HEK293T (cell line): ENCODE measurements around the gene TP53BP1.

Experiments used
- CTCF ChIA-PET: fragments of 350-600 bp; formaldehyde crosslinking; extraction: SDS; loops from one replicate; lab custom pipeline; 2021; ENCODE audit warnings: antibody characterized with exemption, inconsistent platforms; lab: Yijun Ruan, JAX
- POLR2A ChIA-PET: fragments of 350-600 bp; formaldehyde crosslinking; extraction: SDS; loops from one replicate; lab custom pipeline; 2020; ENCODE audit warnings: antibody characterized with exemption, inconsistent platforms; lab: Yijun Ruan, JAX
- DNase-seq: peaks from one replicate; pipeline ENCODE4 v3.0.0; 2012; ENCODE audit warnings: mixed read lengths; ENCODE audit errors: extremely low spot score
- ARNT ChIP-seq: fragments of 450-650 bp; IDR thresholded peaks from 2 replicates; pipeline ENCODE4 v1.6.1; 2017; ENCODE audit warnings: mild to moderate bottlenecking
- BHLHE40 ChIP-seq: fragments of 450-650 bp; IDR thresholded peaks from 2 replicates; pipeline ENCODE4 v1.6.1; 2016; ENCODE audit warnings: mild to moderate bottlenecking, moderate library complexity, borderline replicate concordance
- CTBP1 ChIP-seq: fragments of 450-650 bp; IDR thresholded peaks from 2 replicates; pipeline ENCODE4 v1.6.1; 2016; ENCODE audit warnings: borderline replicate concordance
- ELF4 ChIP-seq: fragments of 450-650 bp; IDR thresholded peaks from 2 replicates; pipeline ENCODE4 v1.6.1; 2017; ENCODE audit warnings: antibody characterized with exemption
- FOXA1 ChIP-seq: fragments of 450-650 bp; IDR thresholded peaks from 2 replicates; pipeline ENCODE4 v1.6.1; 2016; ENCODE audit warnings: mild to moderate bottlenecking
- FOXK2 ChIP-seq: fragments of 450-650 bp; IDR thresholded peaks from 2 replicates; pipeline ENCODE4 v1.6.1; 2016; ENCODE audit warnings: mild to moderate bottlenecking
- FOXM1 ChIP-seq: fragments of 450-650 bp; IDR thresholded peaks from 2 replicates; pipeline ENCODE4 v1.6.1; 2017; ENCODE audit warnings: mild to moderate bottlenecking, borderline replicate concordance
- HDGF ChIP-seq: fragments of 450-650 bp; IDR thresholded peaks from 2 replicates; pipeline ENCODE4 v1.6.1; 2017; ENCODE audit warnings: antibody characterized with exemption, borderline replicate concordance
- L3MBTL2 ChIP-seq: fragments of 450-650 bp; conservative IDR thresholded peaks from 2 replicates; pipeline ENCODE4 v1.6.1; 2016; ENCODE audit warnings: mild to moderate bottlenecking
- LEF1 ChIP-seq: fragments of 450-650 bp; IDR thresholded peaks from 2 replicates; pipeline ENCODE4 v1.6.1; 2017; ENCODE audit warnings: mild to moderate bottlenecking, borderline replicate concordance
- NFRKB ChIP-seq: fragments of 450-650 bp; IDR thresholded peaks from 2 replicates; pipeline ENCODE4 v1.6.1; 2016; ENCODE audit warnings: mild to moderate bottlenecking, moderate library complexity
- SP1 ChIP-seq: fragments of 450-650 bp; IDR thresholded peaks from 2 replicates; pipeline ENCODE4 v1.6.1; 2017
- SUZ12 ChIP-seq: fragments of 450-650 bp; IDR thresholded peaks from 2 replicates; pipeline ENCODE4 v1.6.1; 2016; ENCODE audit warnings: mild to moderate bottlenecking
- TARDBP ChIP-seq: fragments of 450-650 bp; IDR thresholded peaks from 2 replicates; pipeline ENCODE4 v1.6.1; 2016
- ZNF384 ChIP-seq: fragments of 450-650 bp; IDR thresholded peaks from 2 replicates; pipeline ENCODE4 v1.6.1; 2016
- TF ChIP-seq, protein P1 (sequence below): fragments of 450-650 bp; IDR thresholded peaks from 2 replicates; pipeline ENCODE4 v1.6.1; 2016

The TP53BP1 gene

GRCh38 chr15:43518197-43518761 is 25.3 kb upstream of the TP53BP1 start:
- ChIA-PET POLR2A (interaction anchor here (1.3 kb wide), 1 partner anchor 10 kb away, joined by 3 read pairs; no protein-coding TSS in a partner anchor), CTCF (no interaction called here)
- no peak for DNase-seq
- no peak for TF ChIP-seq L3MBTL2
- TF ChIP-seq CTBP1 = no peak
- TF ChIP-seq SUZ12 = no peak

- no peak for TF ChIP-seq FOXM1
- no peak for TF ChIP-seq BHLHE40
- no peak for TF ChIP-seq CTBP1
- TF ChIP-seq SUZ12 = no peak
- no peak for TF ChIP-seq L3MBTL2
- no peak for TF ChIP-seq SP1
- TF ChIP-seq HDGF = no peak
- TF ChIP-seq FOXA1 = no peak
- TF ChIP-seq LEF1 = no peak
- TF ChIP-seq TARDBP = no peak
- TF ChIP-seq ARNT = no peak
- TF ChIP-seq ELF4 = no peak
- no peak for TF ChIP-seq NFRKB
- TF ChIP-seq FOXK2 = no peak
- TF ChIP-seq, protein P1, sequence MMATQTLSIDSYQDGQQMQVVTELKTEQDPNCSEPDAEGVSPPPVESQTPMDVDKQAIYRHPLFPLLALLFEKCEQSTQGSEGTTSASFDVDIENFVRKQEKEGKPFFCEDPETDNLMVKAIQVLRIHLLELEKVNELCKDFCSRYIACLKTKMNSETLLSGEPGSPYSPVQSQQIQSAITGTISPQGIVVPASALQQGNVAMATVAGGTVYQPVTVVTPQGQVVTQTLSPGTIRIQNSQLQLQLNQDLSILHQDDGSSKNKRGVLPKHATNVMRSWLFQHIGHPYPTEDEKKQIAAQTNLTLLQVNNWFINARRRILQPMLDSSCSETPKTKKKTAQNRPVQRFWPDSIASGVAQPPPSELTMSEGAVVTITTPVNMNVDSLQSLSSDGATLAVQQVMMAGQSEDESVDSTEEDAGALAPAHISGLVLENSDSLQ = no peak
- ChIA-PET POLR2A (interaction anchor here (0.8 to 1.3 kb wide), 2 partner anchors 11 to 25 kb away, joined by 3 read pairs; no protein-coding TSS in a partner anchor), CTCF (no interaction called here)
- peak; percentile 46 for DNase-seq
Measured at GRCh38 chr15:43517354-43518196, 24.6 kb upstream of the TP53BP1 start, which contains the start of gene MAP1A. Gene MAP1A, plus strand, starts transcription at chr15:43517608. Its CDS starts 3,866 bp downstream, at chr15:43521474.

GRCh38 chr15:43516801-43517353 is 23.9 kb upstream of the TP53BP1 start:
- CTCF ChIA-PET = no interaction called here
- POLR2A ChIA-PET = interaction anchor here (0.8 kb wide), 1 partner anchor 25 kb away, joined by 3 read pairs; no protein-coding TSS in a partner anchor
- no peak for TF ChIP-seq FOXK2
- TF ChIP-seq HDGF = no peak
- TF ChIP-seq FOXM1 = no peak
- TF ChIP-seq ELF4 = no peak
- no peak for TF ChIP-seq LEF1
- no peak for TF ChIP-seq NFRKB
- no peak for TF ChIP-seq SUZ12
- TF ChIP-seq FOXA1 = no peak
- no peak for TF ChIP-seq BHLHE40
- TF ChIP-seq ZNF384 = no peak
- no peak for TF ChIP-seq TARDBP
- TF ChIP-seq ARNT = no peak
- TF ChIP-seq, protein P1 = no peak
- TF ChIP-seq SP1 = no peak
- TF ChIP-seq CTBP1 = no peak
- TF ChIP-seq L3MBTL2 = no peak
- DNase-seq = no peak

GRCh38 chr15:43516185-43516584 is 23.2 kb upstream of the TP53BP1 start:
- TF ChIP-seq HDGF (no peak), FOXA1 (no peak), FOXM1 (no peak), LEF1 (no peak), ZNF384 (no peak), SP1 (no peak), FOXK2 (no peak), ELF4 (no peak), NFRKB (no peak), TARDBP (no peak), SUZ12 (no peak), L3MBTL2 (no peak), ARNT (no peak), CTBP1 (no peak)
- TF ChIP-seq, protein P1 = no peak
- ChIA-PET POLR2A (no interaction called here), CTCF (no interaction called here)
- no peak for DNase-seq

GRCh38 chr15:43515741-43516140 is 22.8 kb upstream of the TP53BP1 start:
- ChIA-PET CTCF (interaction anchor here (0.6 to 1.3 kb wide), 2 partner anchors 30 to 40 kb away, joined by 3 to 6 read pairs; no protein-coding TSS in a partner anchor), POLR2A (no interaction called here)
- no peak for DNase-seq
- TF ChIP-seq BHLHE40 (no peak), TARDBP (no peak), L3MBTL2 (no peak), SP1 (no peak), ARNT (no peak)
